GM19035 (cell line): Measurements from ENCODE around the gene MAP2K3.

Source experiments
- ATAC-seq: cut with Tn5 transposase; IDR thresholded peaks from one replicate; pipeline ENCODE4 v1.9.1; 2021; ENCODE audit not compliant: unreplicated experiment

The MAP2K3 gene

DNA sequence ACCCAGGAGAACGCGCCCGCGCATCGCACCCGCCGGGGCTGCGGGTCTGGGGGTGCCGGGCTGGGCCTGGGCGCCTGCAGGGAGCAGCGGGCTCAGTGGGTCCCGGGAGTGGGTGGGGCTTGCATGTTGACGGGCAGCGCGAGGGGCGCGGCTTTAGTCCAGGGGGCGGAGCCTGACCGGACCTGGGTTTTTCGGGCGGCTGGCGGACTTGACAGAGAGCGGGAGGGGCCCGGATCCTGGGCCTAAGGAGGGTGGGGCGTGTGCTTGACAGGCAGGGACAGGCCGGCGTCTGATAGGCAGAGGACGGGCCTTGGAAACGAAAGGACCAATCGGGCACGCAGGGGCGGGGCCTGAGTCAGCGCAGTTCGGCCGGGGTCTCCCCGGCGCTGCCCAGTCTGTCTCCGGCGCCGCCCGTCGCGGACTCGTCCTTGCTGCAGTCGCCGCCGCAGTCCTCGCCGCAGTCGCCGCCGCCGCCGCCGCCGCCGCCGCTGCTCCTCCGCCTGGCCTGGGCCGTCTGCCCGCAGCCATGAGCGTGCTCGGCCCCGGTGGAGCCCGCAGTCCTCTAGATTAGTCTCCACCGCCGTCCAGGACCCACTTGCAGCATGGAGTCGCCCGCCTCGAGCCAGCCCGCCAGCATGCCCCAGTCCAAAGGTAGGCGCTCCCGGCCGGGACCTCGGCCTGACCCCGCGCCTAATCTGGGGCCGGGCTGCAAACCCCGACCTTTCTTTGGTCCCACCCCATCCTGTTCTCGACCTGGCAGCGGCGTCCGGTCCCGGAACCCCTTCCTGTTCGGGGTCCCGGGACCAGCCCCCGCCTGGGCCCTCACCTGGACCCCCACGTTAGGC, at the start of gene MAP2K3:
TSS of gene MAP2K3 (plus strand) at position 393 of the 845 bp plus-strand sequence. CDS start at position 603, 210 bp downstream.
- peak; percentile 75 for ATAC-seq

DNA sequence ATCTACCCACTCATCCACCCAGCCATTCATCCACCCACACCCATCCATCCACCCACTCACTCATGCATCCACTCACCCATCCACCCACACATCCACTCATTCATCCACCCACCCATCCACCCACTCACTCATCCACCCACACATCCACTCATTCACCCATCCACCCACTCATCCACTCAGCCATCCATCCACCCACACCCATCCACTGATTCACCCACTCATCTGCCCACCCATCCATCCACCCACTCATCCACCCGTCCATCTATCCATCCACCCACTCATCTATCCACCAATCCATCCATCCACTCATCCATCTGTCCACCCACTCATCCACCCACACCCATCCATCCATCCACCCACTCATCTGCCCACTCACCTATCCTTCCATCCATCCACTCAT, 48.6 kb upstream of the MAP2K3 start:
- ATAC-seq, result no peak

GRCh38 chr17:21239680-21240368, 44.7 kb upstream of the MAP2K3 start:
- ATAC-seq, result no peak

DNA sequence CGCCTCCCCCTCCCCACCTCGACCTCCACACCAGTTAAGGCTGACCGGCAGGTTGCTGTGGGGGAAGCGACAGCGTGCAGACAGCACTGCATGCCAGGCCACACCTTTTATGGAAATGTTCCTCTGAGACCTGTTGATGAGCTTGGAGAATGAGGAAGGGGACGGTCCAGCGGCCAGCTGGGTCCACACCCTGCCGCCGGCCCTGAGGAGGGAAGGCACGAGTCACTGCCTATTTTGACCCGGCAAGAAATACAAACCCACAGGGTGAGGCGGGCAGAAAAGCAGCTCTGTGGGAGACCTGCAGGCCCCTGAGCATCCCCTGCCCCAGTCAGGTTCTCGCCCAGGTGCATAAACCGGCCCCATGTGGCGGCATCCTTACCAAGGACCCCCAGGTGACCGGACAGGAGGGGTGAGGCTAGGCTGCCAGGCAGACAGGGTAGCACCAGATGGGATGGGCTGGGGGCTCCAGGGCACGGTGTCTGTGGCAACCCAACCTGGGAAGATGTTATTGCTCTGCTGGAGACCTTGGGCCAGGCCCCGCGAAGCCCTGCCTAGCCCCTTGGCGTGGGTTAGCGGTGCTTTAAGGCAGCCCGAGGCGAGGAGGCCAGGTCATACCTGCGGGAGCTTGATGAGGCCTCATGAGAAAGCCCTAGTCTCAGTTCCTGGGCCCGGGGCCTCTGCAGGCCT, 44.0 kb upstream of the MAP2K3 start:
- no peak for ATAC-seq

DNA sequence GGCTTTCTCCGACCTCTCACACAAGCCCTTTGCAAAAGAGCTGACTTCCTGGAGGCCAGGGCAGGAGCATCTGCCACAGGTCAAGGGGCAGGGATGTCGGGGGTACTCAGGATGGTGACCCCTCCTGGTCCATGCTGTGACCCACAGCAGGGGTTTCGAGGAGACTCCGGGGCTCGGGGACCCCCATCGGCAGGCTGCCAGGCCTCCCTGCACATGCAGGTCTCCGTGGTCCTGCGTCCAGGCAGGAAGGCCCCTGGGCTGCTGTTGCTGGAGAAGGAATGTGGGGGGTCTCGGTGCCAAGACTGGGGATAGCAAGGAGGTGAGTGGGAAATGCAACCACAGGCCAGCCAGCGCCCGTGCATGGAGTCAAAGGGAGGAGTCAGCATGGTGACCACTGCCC, 42.9 kb upstream of the MAP2K3 start:
- ATAC-seq, result no peak

- no peak for ATAC-seq
Observed at GRCh38 chr17:21242026-21242697, 42.3 kb upstream of the MAP2K3 start.

DNA sequence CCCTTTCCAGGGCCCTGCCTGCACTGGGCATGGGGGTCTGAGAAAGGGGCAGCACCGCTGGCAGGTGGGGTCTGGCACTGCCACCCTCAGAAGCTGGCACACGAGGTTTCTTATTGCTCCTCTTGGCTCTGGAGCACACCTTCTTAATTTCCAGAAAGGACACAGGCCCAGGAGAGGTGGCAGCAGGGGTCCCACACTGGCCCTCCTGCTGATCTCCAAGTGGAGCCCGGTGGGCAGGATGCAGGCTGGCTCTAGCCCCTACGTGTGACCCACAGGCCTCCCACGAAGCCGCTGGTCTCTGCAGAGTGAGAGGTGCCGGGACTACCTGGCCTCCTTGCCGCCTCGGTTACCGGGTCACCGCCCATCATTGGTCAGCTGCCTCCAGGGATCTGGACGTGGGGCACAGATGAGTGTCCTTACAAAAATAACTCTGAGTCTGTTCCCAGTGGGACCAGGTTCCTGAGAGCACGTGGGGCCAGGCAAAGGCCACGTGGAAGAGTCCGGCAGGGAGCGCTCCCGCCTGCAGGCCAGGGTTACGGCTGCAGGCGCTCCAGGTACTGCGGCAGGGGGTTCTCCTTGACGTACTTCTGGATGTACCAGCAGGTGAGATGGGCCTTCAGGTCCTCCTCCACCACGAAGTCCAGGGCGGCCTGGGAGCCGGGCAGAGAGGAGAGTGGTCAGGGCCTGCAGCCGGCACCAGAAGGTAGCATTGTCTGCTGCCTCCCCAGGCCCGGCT, 41.6 kb upstream of the MAP2K3 start:
- ATAC-seq, result no peak

DNA sequence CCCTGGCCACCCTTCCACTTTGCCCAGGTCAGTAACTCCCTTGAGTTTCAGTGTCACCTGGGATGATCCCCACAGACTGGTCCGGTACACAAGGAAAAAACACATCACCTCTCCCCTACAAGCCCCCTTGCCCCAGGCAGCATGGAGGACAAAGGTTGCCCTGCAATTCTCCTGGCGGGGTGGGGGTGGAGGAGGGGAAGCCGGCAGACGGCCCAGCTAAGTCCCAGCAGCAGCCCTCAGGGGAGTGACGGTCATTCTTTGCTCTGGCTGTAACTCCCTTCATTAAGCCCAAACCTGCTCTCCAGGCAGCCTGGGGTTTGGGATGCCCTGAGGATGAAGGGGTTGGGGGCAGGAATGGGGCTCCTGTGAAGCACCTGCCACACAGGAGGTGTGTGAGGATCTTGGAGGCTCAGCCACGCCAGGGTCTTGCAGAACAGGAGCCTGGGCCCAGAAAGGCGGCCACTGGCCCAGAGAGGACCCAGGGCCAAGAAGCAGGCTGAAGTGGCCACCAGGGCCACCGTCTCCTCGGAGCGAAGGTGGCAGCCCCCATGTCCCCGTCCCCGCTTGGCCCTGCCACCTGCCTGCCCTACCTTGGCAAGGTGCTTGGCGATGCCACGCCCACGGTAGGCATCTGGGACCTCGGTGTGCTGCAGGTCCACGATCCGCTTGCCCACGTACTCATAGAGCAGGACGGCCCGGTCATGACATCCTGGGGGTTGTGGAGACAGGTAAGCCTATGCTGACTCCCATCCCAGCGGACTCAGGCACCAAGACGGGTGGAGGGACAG, 40.8 kb upstream of the MAP2K3 start:
- ATAC-seq, result no peak

- ATAC-seq, result no peak
Observed at GRCh38 chr17:21245639-21246084, 38.8 kb upstream of the MAP2K3 start.

GRCh38 chr17:21246698-21247097, 37.8 kb upstream of the MAP2K3 start:
- no peak for ATAC-seq

DNA sequence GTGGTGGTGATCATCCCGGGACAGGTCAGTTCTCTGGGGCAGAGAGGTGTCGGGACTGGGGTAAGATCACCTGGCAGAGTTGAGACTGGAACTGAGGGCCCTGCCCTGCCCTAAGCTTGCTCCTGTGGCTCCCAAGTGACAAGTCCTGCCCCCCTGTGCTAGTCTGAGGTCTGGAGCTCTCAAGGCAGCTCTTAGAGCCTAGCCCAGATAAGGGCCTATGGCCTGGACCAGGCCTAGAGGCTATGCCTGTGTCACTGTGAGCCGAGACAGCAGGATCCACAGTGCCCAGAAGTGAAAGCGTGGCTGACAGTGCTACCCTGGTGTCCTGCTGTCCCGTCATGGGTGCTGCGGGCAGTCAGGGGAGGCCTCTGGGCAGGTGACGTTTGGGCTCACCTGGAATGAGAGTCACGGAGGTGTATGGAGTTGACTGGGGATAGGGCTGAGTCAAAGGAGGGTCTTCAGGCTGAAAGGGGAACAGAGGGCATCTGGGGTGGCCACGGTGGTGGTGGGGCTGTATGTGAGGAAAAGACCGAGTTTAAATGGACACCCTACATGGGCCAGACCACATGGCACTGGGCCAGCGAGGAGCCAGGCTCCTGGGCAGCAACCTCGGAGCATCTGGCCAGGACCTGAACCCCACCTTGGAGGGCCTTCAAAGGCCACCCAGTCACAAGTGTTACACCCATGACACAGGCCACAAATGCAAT, 36.8 kb upstream of the MAP2K3 start:
- ATAC-seq, result no peak

GRCh38 chr17:21248500-21248899, 36.0 kb upstream of the MAP2K3 start:
- no peak for ATAC-seq

- ATAC-seq, result no peak
Observed at GRCh38 chr17:21249086-21249795, 35.3 kb upstream of the MAP2K3 start.

DNA sequence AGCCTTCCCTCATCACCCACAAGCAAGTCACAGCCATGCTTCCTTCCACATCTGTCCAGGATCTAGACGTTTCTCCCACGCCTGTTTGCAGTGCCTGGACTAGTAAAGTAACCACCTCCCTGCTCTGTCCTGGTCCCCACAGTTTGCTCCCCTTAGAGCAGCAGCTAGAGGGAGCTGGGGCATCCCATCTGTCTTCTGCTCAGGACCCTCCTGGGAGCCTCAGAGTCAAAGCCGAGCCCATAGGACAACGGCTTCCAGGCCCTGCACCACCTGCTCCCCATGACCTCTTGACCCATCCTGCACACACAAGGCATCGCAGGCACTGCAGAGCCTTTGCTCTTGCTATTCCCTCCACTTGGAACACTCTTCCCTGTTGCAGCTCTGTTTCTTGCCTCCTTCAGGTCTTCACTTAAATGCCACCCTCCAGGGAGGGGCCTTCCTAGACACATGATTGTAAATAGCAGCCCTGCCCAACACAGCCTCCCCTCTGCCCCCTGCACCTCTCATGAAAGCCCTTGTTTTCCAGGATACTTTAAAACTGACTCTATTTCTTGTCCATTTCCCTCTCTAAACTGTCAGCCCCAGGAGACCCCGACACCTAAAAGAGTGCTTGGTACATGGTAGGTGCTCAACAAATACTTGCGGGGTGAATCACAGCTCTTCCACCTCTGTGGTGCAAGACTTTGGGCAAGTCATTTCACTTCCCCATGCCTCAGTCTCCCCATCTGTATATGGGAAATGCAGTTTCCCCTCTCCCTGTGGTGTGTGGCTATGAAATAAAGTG, 34.4 kb upstream of the MAP2K3 start:
- ATAC-seq, result no peak

- ATAC-seq, result no peak
Observed at GRCh38 chr17:21250854-21251253, 33.7 kb upstream of the MAP2K3 start.

DNA sequence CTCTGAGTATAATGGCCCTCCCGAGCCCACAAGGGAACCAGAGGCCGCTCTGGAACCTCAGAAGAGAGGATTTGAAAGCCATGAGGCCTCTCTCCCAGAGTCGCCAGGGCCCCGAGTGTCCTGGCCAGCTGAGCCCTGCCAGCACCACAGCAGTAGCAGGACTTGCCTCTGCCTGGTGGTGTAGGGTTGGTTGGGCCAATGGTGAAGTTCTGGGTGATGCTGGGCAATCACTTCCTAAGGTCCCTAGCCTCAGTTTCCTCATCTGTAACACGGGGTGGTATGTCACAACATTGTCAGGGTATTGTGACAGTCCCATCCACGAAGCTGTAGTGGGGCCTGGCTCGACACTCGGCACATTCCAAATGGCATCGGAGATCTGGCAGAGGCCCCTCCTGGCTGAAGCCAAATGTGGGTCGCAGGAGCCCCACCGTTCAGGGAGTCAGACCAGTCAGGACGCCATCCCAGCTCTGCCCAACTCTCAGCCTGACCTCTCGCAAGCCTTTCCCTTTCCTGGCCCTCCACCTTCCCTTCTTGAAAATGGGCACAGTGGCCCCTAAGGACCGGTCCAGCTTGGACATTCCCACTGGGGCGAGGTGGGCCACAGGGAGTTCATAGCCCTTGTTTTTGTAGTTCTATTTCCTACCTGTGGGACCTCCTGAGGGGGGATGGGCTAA, 33.0 kb upstream of the MAP2K3 start:
- ATAC-seq, result no peak

DNA sequence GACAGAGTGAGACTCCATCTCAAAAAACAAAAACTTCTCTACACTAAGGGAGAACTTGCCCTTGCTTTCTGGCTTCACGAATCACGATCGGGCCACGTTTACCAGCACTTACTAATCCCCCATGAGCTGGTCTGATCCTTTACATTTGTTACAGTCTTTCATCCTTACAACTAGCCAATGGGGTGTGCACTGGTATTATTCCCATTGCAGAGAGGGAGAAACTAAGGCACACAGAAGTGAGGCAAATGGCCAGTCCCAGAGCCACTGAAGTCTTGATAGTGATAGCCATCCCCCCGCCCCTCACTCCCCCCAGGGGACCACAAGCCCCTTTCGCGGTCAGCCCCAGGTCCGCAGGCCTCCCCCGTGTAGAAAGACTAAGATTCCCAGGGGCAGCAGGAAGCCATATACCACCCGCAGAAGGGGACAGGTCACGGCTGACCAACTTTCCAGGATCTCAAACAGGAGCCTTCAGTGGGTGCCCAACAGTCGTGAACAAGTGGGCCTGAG, 32.2 kb upstream of the MAP2K3 start:
- ATAC-seq, result no peak
